Measurements from ENCODE around the gene CCNO.
A peak's percentile ranks its signal among the peaks of the same experiment; 100 is the strongest.

Gene CCNO

DNA sequence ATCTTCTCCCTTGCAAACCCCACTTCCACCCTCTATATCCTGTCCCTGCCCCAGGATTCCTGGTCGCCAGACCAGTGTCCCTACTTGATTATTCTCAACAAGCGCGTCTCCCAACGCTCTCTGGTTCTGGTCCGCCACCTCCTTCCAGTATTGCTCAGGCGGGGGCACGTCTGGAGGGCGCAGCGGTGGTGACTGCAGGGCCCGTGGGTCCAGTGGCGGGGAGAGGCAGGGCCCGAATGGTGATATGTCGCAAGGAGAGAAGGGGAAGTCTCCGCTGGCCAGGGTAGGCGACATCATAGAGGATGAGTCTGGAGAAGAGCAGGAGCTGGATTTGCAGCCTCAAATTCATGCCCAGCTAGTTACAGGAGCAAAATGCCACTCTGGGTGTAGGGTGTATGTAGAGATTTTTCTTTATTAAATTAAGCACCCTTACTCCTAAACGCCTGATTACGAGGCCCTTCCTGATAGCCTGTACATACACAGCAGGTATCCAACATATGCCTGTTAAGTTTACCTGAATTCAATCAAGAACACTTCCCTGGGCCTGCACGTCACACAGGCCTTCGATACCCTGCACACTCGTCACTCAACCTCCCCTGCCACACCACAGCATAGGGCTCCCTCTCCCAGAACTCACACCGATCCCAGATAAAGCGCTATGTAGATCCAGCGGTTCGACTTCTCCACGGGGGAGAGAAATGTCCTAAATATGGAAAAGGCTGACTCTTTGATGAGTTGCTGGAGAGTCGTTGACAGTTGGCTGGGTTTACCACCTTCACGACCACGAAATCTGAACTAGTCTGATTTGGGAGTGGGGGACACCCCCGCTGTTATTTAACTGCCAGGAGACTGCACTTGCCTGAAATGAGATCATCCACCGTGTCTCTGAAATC lies 11.1 kb downstream of the CCNO start:
- no peaks in the 10 kb centered on the region for H3K36me3 ChIP-seq (ENCODE audit: insufficient read depth, low read length)
- no peak overlapping the region for H3K27ac ChIP-seq (ENCODE audit: low read depth, low read length)
- H2AFZ ChIP-seq (ENCODE audit: low read length, unreplicated experiment), result no peak overlapping the region
- no peaks in the 10 kb centered on the region for H3K4me1 ChIP-seq (ENCODE audit: control insufficient read depth, insufficient read depth, low read length, unreplicated experiment)
- H3K27me3 ChIP-seq (ENCODE audit: insufficient read depth, low read length), result peaks cover 78% of the 10 kb centered on the region
- H3K4me3 ChIP-seq (ENCODE audit: low read depth, low read length), result no peak overlapping the region
- H3K79me2 ChIP-seq (ENCODE audit: control insufficient read depth, insufficient read depth, low read length, unreplicated experiment), result no peaks in the 10 kb centered on the region

DNA sequence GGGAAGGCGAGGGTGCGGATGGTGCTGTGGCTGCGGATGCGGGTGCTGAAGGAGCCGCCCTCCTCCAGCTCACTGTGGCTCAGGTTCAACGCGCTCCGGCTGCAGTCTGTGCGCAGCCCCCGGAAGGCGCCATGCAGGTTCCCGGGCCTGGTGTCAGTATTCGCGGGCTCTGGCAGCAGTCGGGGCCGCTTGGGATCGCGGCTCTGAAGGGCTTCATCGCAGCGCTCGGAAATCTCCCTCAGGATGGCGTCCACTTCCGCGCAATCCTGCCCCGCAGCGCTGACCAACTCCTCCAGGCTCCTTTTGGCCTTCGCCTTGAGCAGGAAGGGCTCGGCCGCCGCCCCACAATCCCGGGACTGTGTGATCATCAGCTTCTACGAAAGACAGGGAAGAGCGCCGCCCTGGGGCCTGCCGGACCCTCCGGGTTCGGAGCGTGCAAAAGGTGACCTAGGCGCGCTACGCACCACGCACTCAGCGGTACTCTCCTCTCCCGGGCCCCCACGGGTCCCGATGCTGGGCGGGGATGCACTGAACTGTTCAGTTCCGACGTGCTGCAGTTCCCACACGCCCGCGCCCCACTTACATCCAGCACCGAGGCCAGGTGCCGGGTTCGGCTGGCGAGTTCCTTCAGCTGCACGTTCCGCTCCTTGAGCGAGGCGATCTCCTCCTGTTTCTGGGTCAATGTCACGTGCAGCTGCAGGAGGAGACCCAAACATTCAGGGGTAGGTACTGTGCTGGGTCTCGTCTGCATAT lies 12.8 kb downstream of the CCNO start:
- Histone ChIP-seq H3K4me3 (ENCODE audit: low read depth, low read length) (peak overlapping the region; percentile 68), H3K79me2 (ENCODE audit: control insufficient read depth, insufficient read depth, low read length, unreplicated experiment) (no peaks in the 10 kb centered on the region), H2AFZ (ENCODE audit: low read length, unreplicated experiment) (peak overlapping the region; percentile 62), H3K36me3 (ENCODE audit: insufficient read depth, low read length) (no peaks in the 10 kb centered on the region), H3K27ac (ENCODE audit: low read depth, low read length) (no peak overlapping the region), H3K4me1 (ENCODE audit: control insufficient read depth, insufficient read depth, low read length, unreplicated experiment) (no peaks in the 10 kb centered on the region), H3K27me3 (ENCODE audit: insufficient read depth, low read length) (peaks cover 61% of the 10 kb centered on the region)

DNA sequence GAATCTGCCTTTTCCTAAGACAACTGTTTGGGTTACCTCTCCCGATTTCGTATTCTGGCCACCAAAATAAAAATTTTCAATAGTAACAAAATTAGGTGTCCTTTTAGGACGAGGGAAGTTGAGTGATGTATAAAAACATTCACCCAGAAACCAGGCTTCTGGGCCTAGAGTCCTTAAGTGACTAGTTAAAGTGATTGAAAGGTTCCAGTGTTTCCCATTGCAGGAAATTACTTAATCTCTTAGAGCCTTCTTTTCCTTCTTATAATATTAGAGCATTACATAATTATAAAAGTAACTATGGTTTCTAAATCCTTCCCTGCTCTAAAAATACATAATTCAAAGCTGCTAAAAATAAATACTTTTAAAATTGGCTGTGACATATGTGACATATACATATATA lies 13.6 kb downstream of the CCNO start:
- Histone ChIP-seq H2AFZ (ENCODE audit: low read length, unreplicated experiment) (no peak overlapping the region), H3K4me1 (ENCODE audit: control insufficient read depth, insufficient read depth, low read length, unreplicated experiment) (no peaks in the 10 kb centered on the region), H3K4me3 (ENCODE audit: low read depth, low read length) (no peak overlapping the region), H3K79me2 (ENCODE audit: control insufficient read depth, insufficient read depth, low read length, unreplicated experiment) (no peaks in the 10 kb centered on the region), H3K27me3 (ENCODE audit: insufficient read depth, low read length) (peaks cover 52% of the 10 kb centered on the region), H3K36me3 (ENCODE audit: insufficient read depth, low read length) (no peaks in the 10 kb centered on the region), H3K27ac (ENCODE audit: low read depth, low read length) (no peak overlapping the region)

DNA sequence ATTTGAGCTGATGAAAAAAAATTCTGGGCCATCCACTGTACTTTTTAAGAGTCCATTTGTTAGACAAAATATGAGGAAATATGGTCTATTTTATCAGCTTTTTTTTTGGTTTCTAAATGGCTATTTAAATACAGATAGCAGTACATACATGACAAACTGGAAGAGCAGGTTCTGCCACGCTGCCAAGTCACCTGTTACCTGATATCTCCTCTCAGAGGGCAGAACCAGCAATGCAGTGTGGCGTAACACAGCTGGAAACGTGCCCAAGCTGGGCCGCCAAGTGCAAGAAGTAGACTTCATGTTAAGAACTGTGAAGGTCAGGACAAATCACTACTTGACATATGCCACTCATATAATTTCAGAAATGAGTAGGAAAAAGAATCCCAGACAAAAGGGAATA lies 14.4 kb downstream of the CCNO start:
- Histone ChIP-seq H3K27me3 (ENCODE audit: insufficient read depth, low read length) (peaks cover 48% of the 10 kb centered on the region), H3K4me1 (ENCODE audit: control insufficient read depth, insufficient read depth, low read length, unreplicated experiment) (no peaks in the 10 kb centered on the region), H3K36me3 (ENCODE audit: insufficient read depth, low read length) (no peaks in the 10 kb centered on the region), H3K27ac (ENCODE audit: low read depth, low read length) (no peak overlapping the region), H3K4me3 (ENCODE audit: low read depth, low read length) (no peak overlapping the region), H3K79me2 (ENCODE audit: control insufficient read depth, insufficient read depth, low read length, unreplicated experiment) (no peaks in the 10 kb centered on the region), H2AFZ (ENCODE audit: low read length, unreplicated experiment) (no peak overlapping the region)

DNA sequence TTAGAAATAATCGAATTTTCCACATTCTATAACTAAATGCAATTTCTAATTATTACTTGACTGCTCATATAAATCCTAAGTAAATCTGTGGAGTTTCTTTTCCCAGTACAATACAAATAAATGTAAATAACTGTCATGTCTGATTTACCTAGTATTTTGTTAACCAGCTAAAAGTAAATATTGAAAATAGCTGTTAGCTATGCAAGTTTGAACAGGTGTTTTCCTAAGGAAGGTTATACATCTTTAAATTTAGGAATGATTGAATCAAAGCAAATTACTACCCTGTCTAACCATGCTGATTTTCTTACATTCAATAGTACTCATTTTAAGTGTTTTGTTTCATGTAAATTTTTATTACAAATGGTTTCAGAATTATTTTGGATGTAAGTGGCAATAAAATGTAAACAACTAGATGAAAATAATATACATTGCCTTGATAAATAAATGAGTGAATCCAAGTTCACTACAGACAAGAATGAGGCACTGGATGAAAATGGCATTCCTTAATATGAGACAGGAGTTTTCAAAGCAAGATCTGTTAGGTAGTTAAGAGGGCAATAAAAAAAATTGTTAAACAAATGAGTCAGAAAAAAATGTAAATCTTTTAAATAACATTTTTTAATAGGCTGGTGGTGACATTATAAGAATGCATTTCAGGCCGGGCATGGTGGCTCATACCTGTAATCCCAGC lies 22.1 kb downstream of the CCNO start:
- no peaks in the 10 kb centered on the region for H3K4me1 ChIP-seq (ENCODE audit: control insufficient read depth, insufficient read depth, low read length, unreplicated experiment)
- H2AFZ ChIP-seq (ENCODE audit: low read length, unreplicated experiment), result no peak overlapping the region
- H3K79me2 ChIP-seq (ENCODE audit: control insufficient read depth, insufficient read depth, low read length, unreplicated experiment), result no peaks in the 10 kb centered on the region

DNA sequence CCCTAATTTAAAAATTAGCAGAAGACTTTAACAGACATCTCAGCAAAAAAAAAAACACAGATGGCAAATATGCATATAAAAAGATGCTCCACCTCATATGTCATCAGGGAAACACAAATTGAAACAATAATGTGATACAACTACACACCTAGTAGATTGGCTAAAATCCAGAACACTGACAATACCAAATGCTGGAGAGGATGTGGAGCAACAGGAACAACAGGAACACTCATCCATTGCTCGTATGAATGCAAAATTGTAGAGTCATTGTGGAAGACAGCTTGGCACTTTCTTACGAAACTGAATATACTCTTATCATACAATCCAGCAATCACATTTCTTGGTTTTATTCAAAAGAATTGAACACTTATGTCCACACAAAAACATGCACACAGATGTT lies 28.4 kb downstream of the CCNO start:
- peaks cover 22% of the 10 kb centered on the region for H3K27me3 ChIP-seq (ENCODE audit: insufficient read depth, low read length)
- no peaks in the 10 kb centered on the region for H3K79me2 ChIP-seq (ENCODE audit: control insufficient read depth, insufficient read depth, low read length, unreplicated experiment)
- H3K4me1 ChIP-seq (ENCODE audit: control insufficient read depth, insufficient read depth, low read length, unreplicated experiment), result no peaks in the 10 kb centered on the region
- H2AFZ ChIP-seq (ENCODE audit: low read length, unreplicated experiment), result no peak overlapping the region
- no peak overlapping the region for H3K4me3 ChIP-seq (ENCODE audit: low read depth, low read length)
- H3K36me3 ChIP-seq (ENCODE audit: insufficient read depth, low read length), result no peaks in the 10 kb centered on the region
- H3K27ac ChIP-seq (ENCODE audit: low read depth, low read length), result no peak overlapping the region

More for the DNA sequence above, 22.1 kb downstream of the CCNO start:
- Histone ChIP-seq H3K36me3 (ENCODE audit: insufficient read depth, low read length) (no peaks in the 10 kb centered on the region), H3K4me3 (ENCODE audit: low read depth, low read length) (no peak overlapping the region), H3K27ac (ENCODE audit: low read depth, low read length) (no peak overlapping the region), H3K27me3 (ENCODE audit: insufficient read depth, low read length) (peaks cover 9% of the 10 kb centered on the region; the same call in 1 of the 2 replicates)

DNA sequence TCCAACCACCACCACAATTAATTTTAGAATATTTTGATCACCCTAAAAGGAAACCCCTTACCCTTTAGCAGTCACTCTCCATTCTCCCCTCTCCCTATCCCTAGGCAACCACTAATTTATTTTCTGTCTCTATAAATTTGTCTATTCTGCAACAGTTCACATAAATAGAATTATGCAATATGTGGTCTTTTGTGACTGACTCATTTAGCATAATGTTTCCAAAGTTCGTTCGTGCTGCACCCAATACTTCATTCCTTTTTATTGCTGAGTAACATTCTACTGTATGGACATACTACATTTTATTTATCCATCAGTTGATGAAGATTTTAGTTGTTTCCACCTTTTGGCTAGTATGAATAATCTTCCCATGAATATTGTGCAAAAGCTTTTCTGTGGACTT lies 42.2 kb downstream of the CCNO start:
- Histone ChIP-seq H3K79me2 (ENCODE audit: control insufficient read depth, insufficient read depth, low read length, unreplicated experiment) (no peaks in the 10 kb centered on the region), H2AFZ (ENCODE audit: low read length, unreplicated experiment) (no peak overlapping the region), H3K4me1 (ENCODE audit: control insufficient read depth, insufficient read depth, low read length, unreplicated experiment) (no peaks in the 10 kb centered on the region), H3K27ac (ENCODE audit: low read depth, low read length) (no peak overlapping the region), H3K4me3 (ENCODE audit: low read depth, low read length) (no peak overlapping the region), H3K36me3 (ENCODE audit: insufficient read depth, low read length) (no peaks in the 10 kb centered on the region), H3K27me3 (ENCODE audit: insufficient read depth, low read length) (peaks cover 37% of the 10 kb centered on the region)

DNA sequence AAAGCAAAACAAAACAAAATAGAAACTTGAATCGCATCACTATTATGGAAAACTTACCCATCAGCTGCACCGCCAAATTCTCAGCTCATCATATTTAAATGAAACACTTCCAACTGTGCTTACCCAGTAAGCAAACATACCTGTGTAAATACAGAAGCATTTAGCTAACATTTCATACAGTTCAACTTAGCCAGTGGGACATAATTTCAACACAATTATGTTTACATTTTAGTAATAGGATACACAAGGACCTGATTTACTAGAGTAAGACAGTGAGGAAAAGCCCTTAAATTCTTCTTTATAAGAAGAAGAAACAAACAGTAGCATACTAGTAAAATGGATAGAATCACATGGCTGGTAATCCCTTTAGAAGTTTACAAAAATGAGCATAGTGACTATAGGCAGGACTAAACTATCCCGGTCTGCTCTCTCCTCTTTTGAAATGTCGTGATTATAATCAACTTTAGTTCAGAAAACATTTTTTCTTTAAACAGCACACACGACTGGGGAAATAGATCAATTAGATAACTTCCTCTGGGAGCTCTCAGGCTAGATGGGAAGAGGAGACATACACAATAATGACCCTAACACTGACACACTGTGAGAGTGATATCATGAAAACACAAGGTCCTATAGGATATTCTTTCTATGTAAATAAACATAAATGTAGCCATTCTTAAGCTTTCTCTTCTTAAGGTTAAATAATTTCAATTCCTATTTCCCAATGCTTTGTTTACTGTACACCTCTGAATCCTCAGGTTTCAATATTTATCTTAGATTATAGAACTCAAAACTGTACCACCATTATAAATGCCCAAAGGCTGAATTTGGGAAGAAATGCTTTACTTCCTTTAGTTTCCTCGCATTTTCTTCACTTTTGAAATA lies 44.5 kb downstream of the CCNO start:
- H2AFZ ChIP-seq (ENCODE audit: low read length, unreplicated experiment), result no peak overlapping the region
- no peak overlapping the region for H3K4me3 ChIP-seq (ENCODE audit: low read depth, low read length)

DNA sequence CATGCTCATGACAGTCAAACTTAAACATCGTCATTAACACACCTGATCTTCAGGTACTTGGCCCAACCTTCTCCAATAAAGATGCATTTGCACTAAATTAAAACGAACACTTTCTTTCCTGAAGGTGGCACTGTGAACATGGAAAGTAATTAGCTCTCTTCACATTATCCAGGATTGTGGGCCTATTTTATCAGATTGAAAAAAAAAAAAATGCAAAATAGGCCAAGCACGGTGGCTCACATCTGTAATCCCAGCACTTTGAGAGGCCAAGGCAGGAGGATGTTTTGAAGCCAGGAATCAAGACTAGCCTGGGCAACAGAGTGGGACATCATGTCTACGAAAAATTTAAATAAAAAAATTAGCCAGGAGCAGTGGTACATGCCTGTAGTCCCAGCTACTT lies 46.0 kb downstream of the CCNO start:
- peaks cover 44% of the 10 kb centered on the region for H3K27me3 ChIP-seq (ENCODE audit: insufficient read depth, low read length)
- H3K4me3 ChIP-seq (ENCODE audit: low read depth, low read length), result no peak overlapping the region

More for the DNA sequence above, 44.5 kb downstream of the CCNO start:
- Histone ChIP-seq H3K27ac (ENCODE audit: low read depth, low read length) (no peak overlapping the region), H3K4me1 (ENCODE audit: control insufficient read depth, insufficient read depth, low read length, unreplicated experiment) (no peaks in the 10 kb centered on the region), H3K27me3 (ENCODE audit: insufficient read depth, low read length) (peaks cover 43% of the 10 kb centered on the region), H3K36me3 (ENCODE audit: insufficient read depth, low read length) (no peaks in the 10 kb centered on the region), H3K79me2 (ENCODE audit: control insufficient read depth, insufficient read depth, low read length, unreplicated experiment) (no peaks in the 10 kb centered on the region)

More for the DNA sequence above, 46.0 kb downstream of the CCNO start:
- no peaks in the 10 kb centered on the region for H3K4me1 ChIP-seq (ENCODE audit: control insufficient read depth, insufficient read depth, low read length, unreplicated experiment)
- H3K27ac ChIP-seq (ENCODE audit: low read depth, low read length), result no peak overlapping the region
- no peaks in the 10 kb centered on the region for H3K79me2 ChIP-seq (ENCODE audit: control insufficient read depth, insufficient read depth, low read length, unreplicated experiment)
- no peak overlapping the region for H2AFZ ChIP-seq (ENCODE audit: low read length, unreplicated experiment)
- H3K36me3 ChIP-seq (ENCODE audit: insufficient read depth, low read length), result no peaks in the 10 kb centered on the region
